Stimulated activated CD8-positive, alpha-beta memory T cell treated with anti-CD3 and anti-CD28 coated beads, Interleukin-12 subunit alpha, Interleukin-12 subunit beta, amount 100 ng/mL, for 1 hour (primary cell): ENCODE measurements around the gene SLC39A2.
A peak's percentile ranks its signal among the peaks of the same experiment; 100 is the strongest.
"Not testable (repeated sequence)": the region's sequence is repeated elsewhere in the genome, so short reads cannot be mapped to it uniquely, and the experiment has no call there.

Source experiments
- DNase-seq: peaks from one replicate; pipeline ENCODE4 v3.0.0-alpha.2; 2020; ENCODE audit warnings: low read depth

SLC39A2 gene, protein sequence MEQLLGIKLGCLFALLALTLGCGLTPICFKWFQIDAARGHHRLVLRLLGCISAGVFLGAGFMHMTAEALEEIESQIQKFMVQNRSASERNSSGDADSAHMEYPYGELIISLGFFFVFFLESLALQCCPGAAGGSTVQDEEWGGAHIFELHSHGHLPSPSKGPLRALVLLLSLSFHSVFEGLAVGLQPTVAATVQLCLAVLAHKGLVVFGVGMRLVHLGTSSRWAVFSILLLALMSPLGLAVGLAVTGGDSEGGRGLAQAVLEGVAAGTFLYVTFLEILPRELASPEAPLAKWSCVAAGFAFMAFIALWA

DNA sequence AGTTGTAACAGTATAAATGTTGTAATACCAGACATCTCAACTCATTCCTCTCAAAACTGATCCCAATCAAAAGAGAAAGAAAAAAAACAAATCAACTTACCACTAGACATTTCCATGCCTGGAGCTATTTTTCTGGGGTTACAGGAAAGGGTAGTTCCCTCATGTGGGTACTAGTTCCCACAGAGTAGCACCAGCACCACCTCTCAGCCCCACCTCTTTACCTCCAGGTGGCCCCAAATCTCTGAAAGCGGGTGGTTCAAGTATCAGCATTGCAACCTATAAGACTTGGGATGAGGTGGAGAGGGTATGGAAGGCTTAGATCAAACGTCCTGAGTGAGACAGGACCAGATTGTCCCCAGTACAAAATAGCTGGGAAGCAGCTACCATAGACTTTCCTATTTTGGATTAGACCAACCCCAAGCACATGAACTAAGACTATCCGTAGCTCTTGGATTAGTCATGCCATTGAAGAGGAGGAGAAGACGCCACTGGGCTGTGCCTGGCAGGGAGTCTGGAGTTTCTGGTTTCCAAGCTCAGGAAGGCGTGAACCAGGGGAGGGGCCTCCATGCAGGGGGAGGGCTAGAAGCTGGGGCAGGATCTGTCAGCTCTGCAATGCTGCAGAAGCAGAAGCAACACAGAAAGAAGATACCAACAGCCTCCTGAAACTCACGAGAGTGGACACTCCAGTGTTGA is at the start of gene SLC39A2:
Gene SLC39A2, plus strand, starts transcription at position 620 of the 693 bp plus-strand sequence. CDS start 154 bp downstream, outside the sequence.
- no peak for DNase-seq

DNA sequence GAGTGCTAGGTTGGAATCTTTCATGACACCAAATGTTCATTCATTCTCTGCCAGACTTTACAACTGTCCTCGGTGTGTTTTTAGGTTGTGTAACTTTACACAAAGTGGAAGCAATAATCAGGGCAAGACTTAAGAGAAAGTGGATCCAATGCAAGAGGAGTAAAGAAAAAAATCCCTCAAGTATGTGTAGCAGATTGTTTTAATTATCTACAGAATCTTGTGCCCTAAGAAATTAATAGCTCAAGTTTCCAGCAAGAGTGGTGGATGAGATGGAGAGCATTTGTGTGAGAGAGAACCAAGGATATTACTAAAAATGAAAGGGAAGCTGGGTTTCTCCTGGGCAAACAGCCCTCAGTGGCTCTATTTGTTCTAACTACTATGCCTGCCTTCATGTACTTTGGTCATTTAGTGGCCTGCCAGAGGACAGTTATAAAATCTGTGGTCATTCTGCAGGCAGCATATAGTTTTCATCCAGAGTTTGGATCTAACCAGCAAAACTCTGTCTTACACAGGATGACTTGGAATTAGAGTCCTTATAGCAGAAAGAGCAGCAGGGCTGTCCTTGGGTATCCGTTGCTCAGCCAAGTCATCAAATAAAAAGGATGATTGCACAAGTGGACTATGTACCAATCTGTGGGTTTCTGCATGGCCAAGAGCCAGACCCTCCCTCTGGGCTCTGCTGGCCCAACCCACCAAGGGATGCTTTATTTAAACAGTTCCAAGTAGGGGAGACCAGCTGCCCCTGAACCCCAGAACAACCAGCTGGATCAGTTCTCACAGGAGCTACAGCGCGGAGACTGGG is 44.2 kb upstream of the SLC39A2 start, which contains the start of gene RNASE2:
Gene RNASE2, plus strand, starts transcription at position 752 of the 802 bp plus-strand sequence. CDS start 285 bp downstream, outside the sequence.
- not testable (repeated sequence) for DNase-seq

DNA sequence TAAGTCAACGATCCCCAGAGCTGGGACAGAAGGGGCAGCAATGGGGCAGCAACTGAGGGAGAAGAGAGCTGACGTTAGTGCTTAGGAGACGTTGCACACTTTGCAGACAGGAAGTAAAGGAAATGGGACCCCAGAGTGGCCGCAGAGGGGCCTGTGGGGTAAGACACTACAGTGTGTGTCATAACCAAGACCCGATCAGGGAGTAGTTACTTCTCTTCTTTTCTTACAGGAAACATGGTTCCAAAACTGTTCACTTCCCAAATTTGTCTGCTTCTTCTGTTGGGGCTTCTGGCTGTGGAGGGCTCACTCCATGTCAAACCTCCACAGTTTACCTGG is 43.6 kb upstream of the SLC39A2 start:
- DNase-seq: not testable (repeated sequence)

DNA sequence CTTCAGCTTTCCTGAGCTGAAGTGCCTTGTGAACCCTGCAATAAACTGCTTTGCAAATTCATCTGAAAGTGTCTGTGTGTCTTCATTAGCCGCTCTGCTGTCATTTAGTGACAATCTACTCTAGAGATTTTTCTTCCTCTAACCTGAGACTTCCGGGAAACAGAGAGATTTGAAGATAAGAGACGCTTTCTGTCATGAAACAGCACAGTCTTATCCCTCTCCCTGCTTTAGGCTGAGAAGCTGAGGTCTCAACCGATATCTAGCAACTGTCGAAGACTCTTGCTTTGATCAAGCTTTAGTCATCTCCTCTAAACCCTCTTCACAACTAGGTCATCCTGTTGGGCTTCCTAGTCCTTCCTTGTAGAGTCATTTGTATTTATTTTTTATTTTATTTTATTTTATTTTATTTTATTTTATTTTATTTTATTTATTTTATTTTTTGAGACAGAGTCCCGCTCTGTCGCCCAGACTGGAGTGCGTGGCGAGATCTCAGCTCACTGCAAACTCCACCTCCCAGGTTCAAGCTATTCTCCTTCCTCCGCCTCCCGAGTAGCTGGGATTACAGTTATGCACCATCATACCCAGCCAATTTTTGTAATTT is 42.6 kb upstream of the SLC39A2 start:
- no peak for DNase-seq

DNA sequence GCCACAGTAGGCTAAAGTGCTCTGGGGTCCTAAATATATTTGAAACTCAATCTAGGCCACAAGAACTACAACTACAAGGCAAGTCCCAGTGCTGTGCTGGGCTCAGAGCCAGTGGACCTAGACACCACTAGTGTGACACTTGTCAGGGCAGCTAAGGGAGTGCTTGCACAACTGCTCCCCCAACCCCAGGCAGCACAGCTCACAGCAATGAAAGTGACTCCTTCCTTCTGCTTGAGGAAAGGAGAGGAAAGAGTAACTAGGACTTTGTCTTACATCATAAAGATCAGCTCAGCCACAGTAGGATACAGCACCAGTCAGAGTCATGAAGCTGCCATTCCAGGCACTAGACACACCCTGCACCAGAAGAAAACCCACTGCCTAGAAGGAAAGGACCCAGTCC is 40.1 kb upstream of the SLC39A2 start:
- DNase-seq: not testable (repeated sequence)

DNA sequence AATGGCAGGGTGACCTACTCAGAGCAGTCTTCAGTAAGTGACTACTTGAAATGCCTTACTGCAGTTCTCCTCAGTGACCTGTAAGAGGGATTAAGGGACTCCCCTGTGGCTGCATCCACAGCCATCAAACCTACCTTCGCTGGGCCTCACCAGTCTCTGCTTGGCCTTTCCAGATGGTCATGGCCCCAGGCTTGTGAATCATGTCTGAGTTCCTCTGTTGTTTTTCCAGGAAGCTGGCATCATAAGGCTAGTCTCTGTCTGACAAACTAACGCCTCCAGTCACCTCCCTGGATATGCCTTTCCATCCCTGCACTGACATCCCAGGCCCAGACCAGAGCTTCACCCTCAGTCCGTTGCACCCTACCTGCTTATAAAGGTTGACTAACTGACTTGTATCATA is 29.8 kb upstream of the SLC39A2 start:
- DNase-seq: no peak

DNA sequence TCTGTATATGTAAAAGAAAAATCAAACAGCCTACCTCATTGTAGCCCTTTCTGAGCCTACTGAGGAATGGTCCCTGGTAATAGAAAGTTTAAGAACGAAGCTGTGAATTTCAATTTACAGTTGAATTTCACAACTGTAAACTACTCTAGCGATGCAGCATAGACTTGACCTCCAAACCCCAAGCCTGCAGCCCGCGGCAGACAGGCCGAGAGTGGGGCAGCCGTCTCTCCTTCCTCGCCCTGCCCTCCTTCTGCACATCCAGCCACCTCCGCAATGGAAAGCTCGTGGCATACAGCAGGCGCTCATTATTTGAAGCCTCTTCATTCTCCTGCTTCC is 28.5 kb upstream of the SLC39A2 start:
- DNase-seq: no peak

DNA sequence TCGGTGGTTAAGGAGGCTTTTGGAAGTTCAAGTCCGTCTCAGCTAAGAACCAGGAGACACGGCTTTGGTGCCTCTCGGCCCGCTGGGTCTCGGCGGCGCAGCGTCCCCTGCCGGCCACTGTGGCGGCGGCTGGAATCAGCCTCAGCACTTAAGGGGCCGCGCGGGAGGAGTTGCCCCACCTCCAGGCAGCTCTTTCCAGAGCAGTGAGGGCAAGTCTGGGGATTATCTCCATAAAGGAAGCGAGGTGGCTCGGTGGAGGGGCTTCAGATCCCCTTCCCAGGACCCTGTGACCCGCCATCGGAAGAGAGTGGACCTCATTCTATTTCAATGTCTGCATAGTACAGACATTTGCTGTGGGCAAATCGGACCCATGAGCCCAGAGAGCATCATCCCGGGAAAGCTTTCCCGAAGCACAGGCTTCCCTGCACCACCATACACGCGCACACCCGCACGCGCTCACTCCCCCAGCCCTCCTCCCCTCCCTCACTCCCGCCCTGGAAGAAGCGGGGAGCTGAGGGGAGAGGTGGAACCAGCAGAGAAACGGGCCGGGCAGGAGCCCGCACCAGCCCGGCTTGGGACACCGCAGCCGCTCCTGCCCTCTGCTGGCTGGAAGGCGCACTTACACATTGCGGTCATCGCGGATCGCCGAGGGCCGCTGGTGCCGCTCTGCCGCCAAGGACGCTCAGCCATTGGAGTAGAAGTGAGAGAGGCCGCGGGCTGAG is 27.9 kb upstream of the SLC39A2 start:
- DNase-seq: peak; percentile 55

DNA sequence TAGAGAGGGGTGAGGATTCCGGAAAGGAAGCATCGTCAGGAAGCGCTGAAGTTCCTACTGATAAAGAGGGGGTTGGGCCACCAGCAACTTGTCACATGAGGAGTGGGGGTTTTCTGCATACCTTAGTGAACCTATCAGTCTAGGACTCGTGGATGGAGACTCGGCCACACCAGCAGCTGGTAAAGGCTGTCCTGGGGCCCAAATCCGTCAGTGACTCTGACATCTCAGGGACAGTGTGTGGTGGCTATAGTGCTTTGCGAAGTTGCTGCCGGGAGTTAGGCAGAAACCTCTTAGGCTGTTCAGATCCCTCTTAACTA is 27.4 kb upstream of the SLC39A2 start:
- no peak for DNase-seq

DNA sequence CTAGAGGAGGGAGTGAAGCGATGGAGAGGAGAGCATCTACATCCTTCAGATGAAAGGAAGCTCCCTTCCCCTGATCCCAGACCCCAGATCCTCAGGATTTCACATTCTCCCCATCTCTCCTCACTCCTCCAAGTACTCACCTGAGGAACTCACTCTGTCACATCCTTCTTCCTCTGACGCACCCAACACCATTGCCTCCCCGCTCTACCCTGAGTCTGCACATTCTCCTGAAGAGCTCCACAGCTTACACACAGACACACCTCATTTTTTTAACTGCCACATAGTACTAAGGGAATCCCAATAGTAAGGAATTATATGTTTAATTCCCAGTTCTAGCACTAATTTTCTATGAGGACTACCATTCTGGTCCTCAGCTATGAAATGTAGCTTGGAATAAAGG is 25.6 kb upstream of the SLC39A2 start:
- no peak for DNase-seq

DNA sequence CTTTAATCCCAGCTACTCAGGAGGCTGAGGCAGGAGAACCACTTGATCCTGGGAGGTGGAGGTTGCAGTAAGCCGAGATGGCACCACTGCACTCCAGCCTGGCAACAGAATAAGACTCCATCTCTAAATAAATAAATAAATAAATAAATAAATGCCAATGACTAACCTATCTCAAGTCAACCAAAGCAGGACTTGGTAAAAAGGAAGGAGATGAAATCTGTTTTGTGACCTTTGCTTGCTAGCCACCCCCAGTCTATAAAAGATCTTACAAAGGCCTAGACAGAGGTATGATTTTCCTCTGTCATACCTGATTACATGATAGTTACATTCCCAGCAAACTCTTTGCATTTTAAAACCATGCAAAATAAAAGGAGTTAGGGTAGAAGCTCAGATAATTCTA is 22.8 kb upstream of the SLC39A2 start:
- no peak for DNase-seq

DNA sequence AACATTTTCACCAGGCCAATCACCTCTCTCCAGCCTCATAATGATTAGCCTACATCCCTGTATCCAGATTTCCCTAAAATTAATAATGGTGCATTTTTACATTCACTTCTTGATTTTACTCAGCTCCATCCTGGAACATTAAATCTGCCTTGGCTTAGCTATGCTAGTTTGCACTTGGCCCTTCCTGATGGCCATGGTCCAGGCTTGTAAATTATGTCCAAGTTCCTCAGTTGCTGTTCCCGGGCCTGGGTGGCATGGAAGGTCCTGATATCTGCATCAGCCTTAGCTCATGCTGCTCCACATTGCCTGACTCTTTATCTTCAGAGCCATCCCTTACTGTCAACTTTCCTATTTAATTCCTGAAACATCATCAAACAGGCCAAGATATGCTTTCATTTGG is 20.4 kb upstream of the SLC39A2 start:
- no peak for DNase-seq

DNA sequence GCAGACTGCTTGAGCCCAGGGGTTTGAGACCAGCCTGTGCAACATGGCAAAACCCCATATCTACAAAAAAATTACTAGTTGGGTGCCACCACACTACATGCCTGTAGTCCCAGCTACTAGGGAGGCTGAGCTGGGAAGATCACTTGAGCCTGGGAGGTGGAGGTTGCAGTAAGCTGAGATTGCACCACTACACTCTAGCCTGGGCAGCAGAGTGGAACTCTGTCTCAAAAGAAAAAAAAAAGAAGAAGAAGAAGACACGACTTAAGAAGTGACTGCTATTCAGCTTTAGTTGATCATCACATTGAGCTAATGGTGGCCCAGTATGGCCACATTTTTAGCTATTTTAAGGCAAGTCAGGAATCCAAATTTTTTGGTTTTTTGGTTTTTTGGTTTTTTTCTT is 18.2 kb upstream of the SLC39A2 start:
- DNase-seq: no peak

DNA sequence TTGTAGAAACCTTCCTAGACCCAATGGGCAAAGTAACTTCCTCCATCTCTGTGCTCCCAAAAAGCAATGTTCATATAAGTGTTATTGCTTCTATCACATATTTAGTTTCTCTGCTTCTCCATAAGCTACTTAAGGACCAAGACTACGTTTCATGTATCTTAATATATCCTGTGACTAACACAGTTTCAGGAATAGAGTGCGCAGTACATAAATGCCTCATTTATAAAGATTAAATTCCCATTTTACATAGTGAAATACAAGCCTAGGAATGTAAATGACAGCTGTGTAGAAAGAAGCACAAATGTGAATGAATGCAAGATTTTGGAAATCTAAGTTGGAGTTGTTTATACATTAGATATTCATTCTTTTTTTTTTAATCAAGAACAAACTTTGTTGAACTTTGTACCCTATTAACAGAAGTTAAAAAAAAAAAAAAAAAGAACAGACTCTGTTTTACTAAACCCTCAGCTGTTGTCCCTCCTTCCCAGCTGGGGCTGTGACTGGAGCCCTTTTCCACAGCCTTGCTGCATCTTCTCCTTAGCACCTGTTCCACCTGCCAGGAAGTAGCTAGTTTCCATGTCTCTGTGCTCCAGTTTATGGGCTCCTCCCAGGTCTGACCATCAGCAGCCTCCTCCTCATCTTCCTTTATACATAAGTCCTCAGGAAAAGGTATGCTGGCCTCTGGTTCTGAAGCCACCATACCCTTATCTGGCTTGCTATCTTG is 16.3 kb upstream of the SLC39A2 start:
- DNase-seq: no peak

DNA sequence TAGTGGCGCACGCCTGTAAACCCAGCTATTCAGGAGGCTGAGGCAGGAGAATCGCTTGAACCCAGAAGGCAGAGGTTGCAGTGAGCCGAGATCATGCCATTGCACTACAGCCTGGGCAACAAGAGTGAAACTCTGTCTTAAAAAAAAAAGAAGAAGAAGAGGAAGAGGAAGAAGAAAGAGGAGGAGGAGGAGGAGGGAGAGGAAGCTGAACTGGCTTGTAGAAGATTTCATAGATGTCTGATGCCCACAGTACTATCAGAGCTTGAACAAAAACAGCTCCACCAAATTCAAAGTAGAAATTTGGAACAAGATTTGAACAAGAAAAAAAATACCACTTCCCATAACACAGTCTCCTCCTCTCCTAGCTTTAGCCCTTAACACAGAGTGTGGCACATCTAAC is 13.4 kb upstream of the SLC39A2 start:
- DNase-seq: not testable (repeated sequence)

DNA sequence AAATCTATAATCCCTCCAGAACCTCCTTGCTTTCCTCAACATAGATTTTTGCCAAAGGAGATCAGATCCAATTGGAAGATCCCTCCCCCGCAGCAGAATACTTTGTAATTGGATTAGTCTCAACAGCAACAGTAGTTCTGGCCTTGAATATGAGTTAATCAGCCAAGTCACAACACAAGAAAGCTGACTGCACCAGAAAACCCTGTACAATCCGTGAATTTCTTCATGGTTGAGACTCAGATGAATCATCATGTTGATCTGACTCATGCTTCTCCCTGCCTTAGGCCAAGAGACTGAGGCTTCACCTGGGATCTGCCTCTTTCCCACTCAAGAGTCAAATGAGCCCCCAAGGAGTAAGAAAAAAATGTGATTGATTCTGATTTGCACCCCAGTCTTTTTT is 12.3 kb upstream of the SLC39A2 start:
- no peak for DNase-seq

DNA sequence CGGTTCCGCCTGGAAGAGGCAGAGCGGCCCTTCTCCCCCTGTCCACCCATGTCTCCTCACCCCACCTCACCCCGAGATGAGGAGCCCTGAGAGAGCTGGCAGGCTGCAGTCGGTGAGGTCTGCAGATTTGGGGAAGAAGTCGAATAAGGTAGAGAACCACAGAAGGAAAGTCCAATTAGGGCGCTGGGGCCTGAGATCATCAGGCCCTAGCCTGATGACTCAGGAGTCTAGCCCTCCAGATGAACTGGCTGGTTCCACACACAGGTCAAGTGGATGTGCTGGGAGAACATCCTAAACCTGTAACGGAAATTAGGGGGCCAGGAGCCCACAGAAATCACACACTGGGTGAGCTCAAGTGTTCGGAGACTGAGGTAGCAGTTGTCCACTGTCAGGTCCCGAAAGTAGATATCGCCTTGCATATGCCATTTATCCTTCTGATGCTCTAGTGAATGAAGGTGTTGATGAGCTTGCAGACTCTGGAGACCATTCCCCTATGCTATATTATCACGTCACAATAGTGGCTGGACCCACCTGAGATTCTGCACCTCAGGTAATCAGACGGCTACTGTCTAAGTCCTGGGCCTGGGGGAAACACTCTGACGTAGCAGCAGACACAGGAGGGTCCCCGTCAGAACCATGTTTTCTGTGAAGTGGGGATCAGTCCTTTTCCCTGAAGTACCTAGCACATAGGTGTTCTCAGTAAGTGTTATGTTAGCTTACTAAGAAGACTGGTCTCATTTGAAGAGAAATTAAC is 10.2 kb upstream of the SLC39A2 start:
- DNase-seq: no peak

DNA sequence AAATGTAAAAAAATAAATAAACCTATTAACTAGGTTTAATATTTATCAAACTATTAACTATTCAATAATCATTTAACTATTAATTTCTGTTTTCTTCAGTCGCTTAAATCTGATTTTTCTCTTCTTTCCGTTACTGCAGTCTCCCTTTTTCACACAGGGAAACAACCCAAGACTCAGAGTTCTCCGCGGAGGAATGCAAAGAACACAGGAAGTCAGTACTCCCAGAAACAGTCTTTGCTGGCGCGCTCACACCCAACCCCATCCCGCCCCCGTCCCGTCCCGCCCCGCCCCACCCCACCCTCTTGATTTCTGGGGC is 9.7 kb upstream of the SLC39A2 start:
- no peak for DNase-seq

DNA sequence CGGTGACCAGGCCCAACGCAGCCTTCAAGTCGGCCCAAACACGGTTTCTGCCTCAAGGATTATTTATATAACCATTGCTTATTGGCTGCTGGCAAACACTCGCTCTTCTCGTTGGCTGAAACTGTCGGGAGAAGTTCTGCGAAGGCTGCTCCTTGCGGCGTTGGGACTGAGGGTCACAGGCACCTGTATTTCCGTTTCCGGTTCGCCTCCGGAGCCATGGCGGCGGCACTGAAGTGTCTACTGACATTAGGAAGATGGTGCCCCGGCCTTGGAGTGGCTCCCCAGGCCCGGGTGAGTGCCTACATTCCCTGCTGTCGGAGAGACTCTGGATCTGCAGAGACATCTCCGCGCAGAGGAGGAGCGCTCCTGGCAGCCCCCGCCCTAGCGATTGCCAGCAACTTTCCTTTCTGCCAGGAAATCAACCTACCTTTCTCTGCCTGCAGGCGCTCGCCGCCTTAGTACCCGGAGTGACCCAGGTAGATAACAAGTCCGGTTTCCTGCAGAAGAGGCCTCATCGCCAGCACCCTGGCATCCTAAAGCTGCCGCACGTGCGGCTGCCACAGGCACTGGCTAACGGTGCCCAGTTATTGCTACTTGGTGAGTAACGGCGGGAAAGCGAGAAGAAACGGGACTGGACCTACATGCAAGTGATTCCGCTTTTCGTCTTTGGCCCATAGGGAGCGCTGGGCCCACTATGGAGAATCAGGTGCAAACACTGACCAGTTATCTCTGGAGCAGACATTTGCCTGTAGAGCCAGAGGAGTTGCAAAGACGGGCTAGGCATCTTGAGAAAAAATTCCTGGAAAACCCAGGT is 9.1 kb upstream of the SLC39A2 start, which contains the start of gene METTL17:
Gene METTL17, plus strand, starts transcription at position 194 of the 814 bp plus-strand sequence. Its CDS starts 23 bp downstream, at position 217.
- DNase-seq: peak; percentile 73

DNA sequence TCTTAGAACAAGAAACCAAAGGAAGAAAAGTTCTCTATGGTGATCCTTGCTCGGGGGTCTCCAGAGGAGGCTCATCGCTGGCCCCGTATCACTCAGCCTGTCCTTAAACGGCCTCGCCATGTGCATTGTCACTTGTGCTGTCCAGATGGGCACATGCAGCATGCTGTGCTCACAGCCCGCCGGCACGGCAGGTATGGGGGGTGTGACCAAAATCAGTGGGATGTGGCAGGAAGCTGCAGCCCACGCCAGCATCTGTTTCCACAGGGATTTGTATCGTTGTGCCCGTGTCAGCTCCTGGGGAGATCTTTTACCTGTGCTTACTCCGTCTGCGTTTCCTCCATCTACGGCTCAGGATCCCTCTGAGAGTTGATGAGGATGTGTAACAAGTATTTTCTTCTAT is 2.6 kb upstream of the SLC39A2 start:
- no peak for DNase-seq
